Right lung (tissue), 5 donors: ENCODE data around the gene LUC7L. TPM values are rescaled to one million over a fixed set of nuclear protein-coding genes. Genes with fewer than 3 reads are reported as not detected.
"Not testable (repeated sequence)": the region's sequence is repeated elsewhere in the genome, so short reads cannot be mapped to it uniquely, and the experiment has no call there.

Source experiments
- DNase-seq, 2 donors: peaks; one replicate each; pipeline ENCODE4 v3.0.0-alpha.2; 2013
- polyA plus RNA-seq, 5 donors: library from polyadenylated mRNA; unstranded; fragments of 120-200 nt; gene quantifications; one replicate each; pipeline versions ENCODE4 v1.2.1 to v1.2.3, GENCODE V29; 2013; ENCODE audit warnings: inconsistent platforms in 1 of 5, low replicate concordance in 1 of 5; ENCODE audit not compliant: insufficient read length in 5 of 5, insufficient read depth in 1 of 5

LUC7L gene
- polyA plus RNA-seq, 5 donors: 121 to 164 (median 135) TPM

GRCh38 chr16:265002-265529, 35.8 kb upstream of the LUC7L start:
- no peak for DNase-seq

GRCh38 chr16:264440-264951, 35.2 kb upstream of the LUC7L start:
- DNase-seq: no peak

- no peak for DNase-seq
These were observed 34.7 kb upstream of the LUC7L start for GRCh38 chr16:263944-264343.

GRCh38 chr16:263182-263774, 34.0 kb upstream of the LUC7L start:
- DNase-seq: no peak

- no peak for DNase-seq
These were observed 33.0 kb upstream of the LUC7L start for GRCh38 chr16:262121-262745.

- no peak for DNase-seq
These were observed 31.9 kb upstream of the LUC7L start for GRCh38 chr16:261031-261691.

- DNase-seq: no peak
These were observed 31.1 kb upstream of the LUC7L start for GRCh38 chr16:260326-260725.

- DNase-seq: no peak
These were observed 30.6 kb upstream of the LUC7L start for GRCh38 chr16:259814-260253.

GRCh38 chr16:259226-259625, 30.0 kb upstream of the LUC7L start:
- no peak for DNase-seq

GRCh38 chr16:258091-258490, 28.8 kb upstream of the LUC7L start:
- not testable (repeated sequence) for DNase-seq

- DNase-seq: no peak
These were observed 25.9 kb upstream of the LUC7L start for GRCh38 chr16:255183-255582.

- no peak for DNase-seq
These were observed 25.2 kb upstream of the LUC7L start for GRCh38 chr16:254461-254860.

GRCh38 chr16:253833-254232, 24.6 kb upstream of the LUC7L start:
- DNase-seq: no peak

- no peak for DNase-seq
These were observed 23.4 kb upstream of the LUC7L start for GRCh38 chr16:252366-253337.

- no peak for DNase-seq
These were observed 20.2 kb upstream of the LUC7L start for GRCh38 chr16:249431-249830.

GRCh38 chr16:247027-247426, 17.8 kb upstream of the LUC7L start:
- DNase-seq: no peak

GRCh38 chr16:245105-245504, 15.9 kb upstream of the LUC7L start:
- DNase-seq: no peak

- DNase-seq: no peak
These were observed 14.1 kb upstream of the LUC7L start for GRCh38 chr16:243348-243747.

GRCh38 chr16:242281-242680, 13.0 kb upstream of the LUC7L start:
- no peak for DNase-seq

- DNase-seq: no peak
These were observed 11.3 kb upstream of the LUC7L start for GRCh38 chr16:240559-240958.

- no peak for DNase-seq
These were observed 10.7 kb upstream of the LUC7L start for GRCh38 chr16:239948-240277.
